Tongue (tissue), 2 donors: Measurements from ENCODE around the gene RIMBP3C. TPM values are rescaled to one million over a fixed set of nuclear protein-coding genes. Genes with fewer than 3 reads are reported as not detected.
"Not testable (repeated sequence)": the region's sequence is repeated elsewhere in the genome, so short reads cannot be mapped to it uniquely, and the experiment has no call there.

ENCODE experiments used
- DNase-seq: peaks from one replicate; pipeline ENCODE4 v3.0.0-alpha.2; 2015
- total RNA-seq: library from RNA; depleted of rRNA; stranded (reverse); fragments of >200 nt; gene quantifications from one replicate; pipeline ENCODE4 v1.2.3, GENCODE V29; 2014

Gene RIMBP3C, protein sequence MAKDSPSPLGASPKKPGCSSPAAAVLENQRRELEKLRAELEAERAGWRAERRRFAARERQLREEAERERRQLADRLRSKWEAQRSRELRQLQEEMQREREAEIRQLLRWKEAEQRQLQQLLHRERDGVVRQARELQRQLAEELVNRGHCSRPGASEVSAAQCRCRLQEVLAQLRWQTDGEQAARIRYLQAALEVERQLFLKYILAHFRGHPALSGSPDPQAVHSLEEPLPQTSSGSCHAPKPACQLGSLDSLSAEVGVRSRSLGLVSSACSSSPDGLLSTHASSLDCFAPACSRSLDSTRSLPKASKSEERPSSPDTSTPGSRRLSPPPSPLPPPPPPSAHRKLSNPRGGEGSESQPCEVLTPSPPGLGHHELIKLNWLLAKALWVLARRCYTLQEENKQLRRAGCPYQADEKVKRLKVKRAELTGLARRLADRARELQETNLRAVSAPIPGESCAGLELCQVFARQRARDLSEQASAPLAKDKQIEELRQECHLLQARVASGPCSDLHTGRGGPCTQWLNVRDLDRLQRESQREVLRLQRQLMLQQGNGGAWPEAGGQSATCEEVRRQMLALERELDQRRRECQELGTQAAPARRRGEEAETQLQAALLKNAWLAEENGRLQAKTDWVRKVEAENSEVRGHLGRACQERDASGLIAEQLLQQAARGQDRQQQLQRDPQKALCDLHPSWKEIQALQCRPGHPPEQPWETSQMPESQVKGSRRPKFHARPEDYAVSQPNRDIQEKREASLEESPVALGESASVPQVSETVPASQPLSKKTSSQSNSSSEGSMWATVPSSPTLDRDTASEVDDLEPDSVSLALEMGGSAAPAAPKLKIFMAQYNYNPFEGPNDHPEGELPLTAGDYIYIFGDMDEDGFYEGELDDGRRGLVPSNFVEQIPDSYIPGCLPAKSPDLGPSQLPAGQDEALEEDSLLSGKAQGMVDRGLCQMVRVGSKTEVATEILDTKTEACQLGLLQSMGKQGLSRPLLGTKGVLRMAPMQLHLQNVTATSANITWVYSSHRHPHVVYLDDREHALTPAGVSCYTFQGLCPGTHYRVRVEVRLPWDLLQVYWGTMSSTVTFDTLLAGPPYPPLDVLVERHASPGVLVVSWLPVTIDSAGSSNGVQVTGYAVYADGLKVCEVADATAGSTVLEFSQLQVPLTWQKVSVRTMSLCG (N-terminal part only)
- total RNA-seq, result not detected

DNA sequence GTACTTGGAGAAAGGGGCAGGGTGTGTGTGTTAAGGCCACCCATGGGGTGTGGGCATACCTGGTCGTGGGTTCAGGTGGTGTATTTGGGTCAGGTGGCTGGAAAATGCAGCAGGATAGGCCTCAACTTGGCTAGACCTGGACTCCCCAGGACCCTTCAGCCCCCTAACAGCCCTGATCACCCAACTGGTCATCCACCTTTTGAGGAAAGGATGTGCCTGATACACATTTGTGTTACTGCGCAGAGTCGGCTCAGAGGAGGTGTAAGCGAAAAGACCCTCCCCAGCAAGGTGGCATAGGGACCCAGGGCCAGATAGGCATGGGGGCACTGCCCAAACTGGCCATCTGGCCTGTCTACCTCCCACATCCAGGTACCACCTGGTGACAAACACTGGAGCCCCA, at the start of gene RIMBP3C:
RIMBP3C (minus strand) TSS at position 101 of the 400 bp plus-strand sequence. CDS start 485 bp downstream, outside the sequence.
- DNase-seq, result not testable (repeated sequence)

DNA sequence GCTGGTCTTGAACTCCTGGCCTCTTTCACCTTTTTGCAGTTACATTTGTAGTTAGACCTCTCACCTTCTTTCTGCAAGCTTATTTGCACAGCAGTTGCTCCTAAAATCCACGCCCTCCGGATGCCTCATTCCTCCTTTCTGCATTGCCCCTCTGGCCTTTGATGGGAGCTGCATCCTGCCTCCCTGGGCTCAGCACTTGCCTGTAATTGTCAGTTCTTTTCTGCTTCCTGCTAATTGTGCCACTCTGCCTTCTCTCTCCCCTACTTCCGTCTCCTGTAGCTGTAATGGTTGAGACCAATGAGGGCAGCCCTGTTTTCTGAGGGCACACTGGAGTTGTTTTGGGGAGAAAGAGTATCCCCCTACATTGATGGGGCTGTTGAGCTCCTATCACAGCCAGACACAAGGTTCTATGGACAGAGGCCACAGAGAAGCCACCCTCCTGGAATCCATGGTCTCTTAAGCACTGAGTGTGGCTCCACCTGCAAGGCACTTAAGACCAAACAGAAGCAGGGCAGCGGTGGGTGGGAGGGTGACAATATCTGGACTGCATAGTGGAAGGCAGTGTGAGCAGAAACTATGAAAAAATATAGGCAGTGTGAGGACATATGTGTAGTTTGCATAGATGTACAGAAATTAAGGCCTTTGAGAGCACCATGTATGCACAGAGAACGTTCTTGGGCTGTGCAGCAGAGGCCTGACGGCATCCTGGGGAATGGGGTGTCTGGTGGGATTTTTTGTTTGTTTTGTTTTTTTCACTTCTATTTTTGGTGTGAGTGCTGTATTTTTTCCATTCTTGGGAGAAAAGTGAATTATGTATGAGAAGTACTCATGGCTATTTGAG, 48.0 kb upstream of the RIMBP3C start:
- DNase-seq, result no peak

DNA sequence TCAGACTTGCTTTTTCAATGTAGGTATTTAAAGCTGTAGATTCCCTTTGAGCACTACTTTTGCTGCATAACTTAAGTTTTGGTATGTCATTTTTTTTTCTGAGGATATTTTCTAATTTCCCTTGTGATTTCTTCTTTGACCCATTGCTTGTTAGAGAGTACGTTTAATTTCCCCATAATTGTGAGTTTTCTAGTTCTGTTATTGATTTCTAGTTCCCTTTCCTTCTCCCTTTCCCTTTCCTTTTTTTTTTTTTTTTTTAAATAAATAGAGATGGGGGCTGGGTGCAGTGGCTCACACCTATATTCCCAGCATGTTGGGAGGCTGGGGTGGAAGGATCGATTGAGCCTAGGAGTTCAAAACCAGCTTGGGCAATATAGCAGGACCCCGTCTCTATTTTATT, 47.0 kb upstream of the RIMBP3C start:
- DNase-seq, result no peak

DNA sequence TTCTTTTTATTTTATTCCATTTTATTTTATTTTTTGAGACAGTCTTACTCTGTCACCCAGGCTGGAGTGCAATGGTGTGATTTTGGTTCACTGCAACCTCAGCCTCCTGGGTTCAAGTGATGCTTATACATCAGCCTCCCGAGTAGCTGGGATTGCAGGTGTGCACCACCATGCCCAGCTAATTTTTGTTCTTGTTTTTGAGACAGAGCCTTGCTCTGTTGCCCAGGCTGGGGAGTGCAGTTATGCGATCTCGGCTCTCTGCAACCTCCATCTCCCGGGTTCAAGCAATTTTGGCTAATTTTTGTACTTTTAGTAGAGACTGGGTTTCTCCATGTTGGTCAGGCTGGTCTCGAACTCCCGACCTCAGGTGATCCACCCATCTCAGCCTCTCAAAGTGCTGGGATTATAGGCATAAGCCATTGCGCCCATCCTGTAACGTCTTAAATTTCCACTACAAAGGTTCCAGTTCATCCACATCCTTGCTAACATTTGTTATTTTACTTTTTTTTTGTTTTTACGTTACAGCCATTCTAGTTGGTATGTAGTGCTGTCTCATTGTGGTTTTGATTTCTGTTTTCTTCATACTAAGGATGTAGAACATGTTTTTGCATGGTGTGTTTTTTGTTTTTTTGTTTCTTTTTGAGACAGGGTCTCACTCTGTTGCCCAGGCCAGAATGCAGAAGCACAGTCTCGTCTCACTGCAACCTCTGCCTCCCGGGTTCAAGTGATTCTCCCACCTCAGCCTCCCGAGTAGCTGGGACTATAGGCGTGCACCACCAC, 45.3 kb upstream of the RIMBP3C start:
- not testable (repeated sequence) for DNase-seq

DNA sequence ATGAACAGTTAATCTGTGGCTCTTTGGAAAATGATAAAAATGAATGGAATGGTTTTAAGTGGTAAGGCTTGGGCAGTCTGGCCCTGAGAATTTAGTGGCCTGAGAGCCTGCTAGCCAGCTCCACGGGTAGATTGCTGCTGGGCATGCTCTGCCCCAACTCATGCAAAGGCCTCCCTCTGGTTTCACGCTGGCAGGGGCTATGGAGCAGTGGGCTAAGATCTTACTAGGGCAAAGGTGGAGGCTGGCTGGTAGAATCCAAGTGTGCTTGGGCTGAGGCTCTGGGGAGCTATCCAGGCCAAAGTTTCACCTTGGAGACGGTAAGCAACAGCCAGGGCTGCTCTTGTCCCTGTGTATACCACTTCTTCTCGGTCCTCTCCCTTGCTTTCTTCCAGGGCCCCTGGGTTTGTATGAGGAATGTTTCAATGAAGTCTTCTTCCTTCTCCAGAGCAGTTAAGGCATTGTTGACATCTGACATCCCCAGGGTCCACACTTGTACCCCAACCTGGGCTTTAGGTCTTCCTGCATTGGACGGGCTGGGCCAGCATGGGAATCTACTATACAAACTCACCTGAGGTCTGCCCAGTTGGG, 43.7 kb upstream of the RIMBP3C start:
- no peak for DNase-seq

DNA sequence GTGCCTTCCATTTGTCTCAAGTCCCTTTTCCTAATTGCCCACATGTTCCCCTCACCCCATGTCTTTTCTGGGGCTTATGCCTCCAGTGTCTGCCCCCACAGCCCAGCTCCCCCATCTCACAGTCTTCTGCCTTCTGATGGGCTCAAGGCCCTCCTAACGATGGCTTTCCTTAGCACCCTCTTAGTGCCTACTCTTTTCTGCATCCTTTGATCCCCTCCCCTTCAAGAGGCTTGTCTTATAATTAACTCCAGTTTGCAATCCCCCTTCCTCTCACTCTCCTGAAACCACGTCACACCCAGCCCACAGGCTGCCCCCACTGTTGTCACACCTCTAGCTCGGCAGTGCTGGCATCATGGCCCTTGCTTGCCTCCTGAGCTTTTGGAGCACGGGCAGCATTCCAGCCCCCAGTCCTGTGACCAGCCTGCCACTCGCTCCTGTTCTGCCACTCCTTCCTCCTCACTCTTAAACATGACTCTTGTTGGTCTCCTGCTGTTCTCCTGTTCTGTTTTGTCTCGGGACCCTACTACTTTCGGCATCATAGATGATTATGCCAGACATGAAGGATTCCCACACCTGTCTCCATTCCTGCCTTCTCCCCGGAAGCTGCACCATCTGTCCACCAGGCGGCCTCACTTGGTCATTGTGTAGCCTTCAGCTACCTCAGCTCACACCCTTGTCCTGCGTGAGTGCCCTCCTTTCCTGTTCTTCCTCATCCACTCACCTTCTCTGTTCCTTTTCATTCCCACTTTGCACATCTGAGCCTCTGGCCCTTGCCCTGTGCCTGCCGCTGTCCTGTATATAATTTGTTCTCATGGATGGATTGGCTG, 42.4 kb upstream of the RIMBP3C start:
- no peak for DNase-seq

DNA sequence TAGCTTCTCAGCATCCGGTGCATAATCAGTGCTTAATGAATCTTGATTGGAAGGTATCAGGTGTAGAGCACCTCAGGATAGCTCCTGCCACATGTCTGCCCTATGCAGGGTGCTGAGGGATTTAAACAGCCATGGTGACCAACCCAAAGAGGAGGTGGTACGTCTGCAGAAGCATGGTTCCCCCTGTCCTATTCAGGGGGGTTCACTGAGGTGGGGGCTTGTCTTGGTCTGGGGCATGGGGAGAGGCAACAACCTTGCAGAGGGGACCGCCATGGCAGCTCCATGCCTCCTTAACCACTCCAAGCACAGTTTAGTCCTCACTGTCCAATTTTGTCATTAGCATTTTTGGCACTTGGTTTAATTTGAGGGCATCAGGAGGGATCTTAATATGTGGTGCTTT, 41.2 kb upstream of the RIMBP3C start:
- DNase-seq, result no peak

DNA sequence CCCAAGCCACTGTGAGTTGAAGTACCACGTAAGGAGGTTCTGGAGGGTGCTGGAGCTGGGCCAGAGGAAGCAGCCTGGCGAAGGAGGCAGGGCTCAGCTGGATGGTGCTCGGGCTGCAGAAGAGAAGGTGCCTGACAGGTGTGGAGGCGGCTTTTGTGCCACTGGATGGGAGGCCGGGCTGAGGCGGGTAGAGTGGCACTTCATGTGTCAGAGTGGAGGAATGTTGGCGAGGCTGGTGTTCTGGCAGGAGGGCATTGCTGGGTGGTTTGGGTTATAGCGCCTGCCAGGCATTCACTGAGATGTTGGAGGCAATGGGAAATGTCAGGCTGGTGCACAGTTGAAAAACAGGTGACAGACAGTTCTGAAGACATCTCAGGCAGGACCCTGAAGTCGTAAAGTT, 40.4 kb upstream of the RIMBP3C start:
- DNase-seq, result no peak

DNA sequence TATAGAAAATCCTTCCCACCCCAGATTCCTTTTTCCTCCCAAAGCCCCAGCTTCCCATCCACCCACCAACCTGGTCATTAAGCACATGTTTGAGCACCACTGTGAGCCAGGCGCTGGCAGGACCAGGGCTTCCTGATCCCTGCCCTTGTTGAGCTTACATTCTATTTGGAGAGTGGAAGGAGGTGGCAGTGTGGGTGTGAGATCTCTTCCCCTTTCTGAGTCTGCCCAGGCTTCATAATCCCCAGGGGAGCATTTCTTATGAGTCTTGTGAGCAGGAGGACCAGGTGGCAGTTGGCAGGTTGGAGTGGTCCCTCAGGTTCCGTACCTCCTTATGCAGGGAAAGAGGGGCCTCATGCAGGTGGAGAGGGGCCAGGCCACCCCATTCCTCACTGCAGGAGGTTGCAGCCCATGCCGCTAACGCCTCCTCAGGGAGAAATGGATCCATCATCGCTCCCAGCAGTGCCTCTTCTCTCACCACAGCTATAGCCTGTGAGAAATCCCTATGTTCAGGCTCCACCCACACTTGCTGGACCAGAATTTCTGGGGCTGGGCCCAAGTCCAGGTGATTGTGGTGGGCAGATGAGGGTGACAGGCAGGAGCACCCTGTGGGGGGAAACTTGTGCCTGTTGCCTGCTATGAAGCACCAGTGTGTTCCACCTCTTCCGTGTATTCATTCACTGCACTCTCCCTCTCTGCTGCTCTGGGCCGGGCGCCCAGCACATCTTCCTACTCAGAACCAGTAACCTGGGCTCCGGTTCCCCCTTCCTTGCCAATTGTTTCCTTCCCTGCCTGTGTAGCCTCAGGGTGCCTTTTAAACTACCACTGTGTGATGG, 39.8 kb upstream of the RIMBP3C start:
- DNase-seq, result no peak

DNA sequence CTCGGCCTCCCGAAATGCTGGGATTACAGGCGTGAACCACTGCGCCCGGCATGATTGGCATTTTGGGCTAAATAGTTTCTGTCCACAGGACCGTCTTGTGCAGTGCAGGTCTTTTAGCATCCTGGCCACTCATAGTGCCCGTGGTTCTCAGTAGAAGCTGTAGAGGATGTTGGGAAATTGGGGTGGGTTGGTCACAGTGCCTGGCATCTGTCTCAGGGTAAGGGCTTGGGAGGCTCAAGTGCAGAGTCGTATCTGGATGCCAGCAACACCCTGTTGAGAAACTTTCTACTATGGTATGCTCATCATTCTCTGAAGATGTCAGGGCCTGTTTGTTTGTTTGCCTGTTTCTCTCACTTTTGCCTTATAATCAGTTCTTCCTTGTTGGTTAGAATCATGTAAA, 38.1 kb upstream of the RIMBP3C start:
- no peak for DNase-seq

DNA sequence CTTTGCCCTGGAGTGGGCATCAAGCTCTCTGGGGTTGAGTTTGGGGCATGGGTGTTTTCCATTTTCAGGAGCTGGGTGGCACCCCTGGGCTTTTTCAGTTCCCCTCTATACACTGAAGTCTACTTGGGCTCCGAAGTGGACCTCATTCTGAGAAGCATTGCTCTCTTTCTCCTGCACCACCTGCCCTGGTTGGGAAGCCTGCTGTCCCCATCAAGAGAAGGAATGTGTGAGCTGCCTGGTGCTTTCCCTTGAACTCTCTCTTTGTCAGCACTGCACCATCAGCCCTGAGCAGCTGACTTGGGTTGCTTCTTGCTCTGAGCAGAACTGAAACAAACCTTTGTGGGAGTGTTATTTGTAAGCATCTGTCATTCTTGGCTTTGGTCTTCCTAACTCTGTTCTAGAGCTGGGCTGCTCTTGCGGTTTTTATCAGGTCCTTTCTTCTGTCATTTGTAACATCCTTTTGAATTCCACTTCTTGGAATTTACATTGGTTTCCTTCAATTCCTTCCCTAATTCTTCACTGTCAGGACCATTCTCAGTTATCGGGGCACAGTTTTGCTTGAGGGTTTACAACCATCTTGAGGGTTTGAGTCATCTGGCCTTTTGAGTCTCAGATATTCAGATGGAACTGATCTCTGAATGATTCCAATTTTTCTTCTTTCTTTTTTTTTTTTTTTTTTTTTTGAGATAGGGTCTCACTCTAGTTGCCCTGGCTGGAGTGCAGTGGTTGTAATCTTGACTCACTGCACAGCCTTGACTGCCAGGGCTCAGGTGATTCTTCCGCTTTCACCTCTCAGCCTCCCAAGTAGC, 36.7 kb upstream of the RIMBP3C start:
- peak; percentile 50 for DNase-seq

DNA sequence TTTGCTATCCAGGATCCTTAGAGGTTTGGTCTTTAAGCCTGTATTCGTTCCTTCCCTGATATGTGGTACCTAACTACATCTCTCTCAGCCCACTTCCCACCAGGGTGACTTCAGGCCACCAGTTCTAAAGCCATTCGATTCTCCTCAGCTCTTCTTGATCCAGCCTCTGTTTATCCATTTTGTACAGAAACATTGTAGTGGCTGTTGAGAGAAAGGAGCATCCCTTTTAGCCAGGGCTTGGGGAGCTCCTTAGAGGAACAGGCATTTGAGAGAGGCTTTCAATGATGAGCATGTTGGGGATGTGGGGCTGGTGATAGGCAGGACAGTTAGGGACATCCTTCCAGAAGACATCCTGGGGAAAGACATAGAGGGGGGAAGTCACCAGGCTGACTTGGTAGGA, 34.1 kb upstream of the RIMBP3C start:
- no peak for DNase-seq

DNA sequence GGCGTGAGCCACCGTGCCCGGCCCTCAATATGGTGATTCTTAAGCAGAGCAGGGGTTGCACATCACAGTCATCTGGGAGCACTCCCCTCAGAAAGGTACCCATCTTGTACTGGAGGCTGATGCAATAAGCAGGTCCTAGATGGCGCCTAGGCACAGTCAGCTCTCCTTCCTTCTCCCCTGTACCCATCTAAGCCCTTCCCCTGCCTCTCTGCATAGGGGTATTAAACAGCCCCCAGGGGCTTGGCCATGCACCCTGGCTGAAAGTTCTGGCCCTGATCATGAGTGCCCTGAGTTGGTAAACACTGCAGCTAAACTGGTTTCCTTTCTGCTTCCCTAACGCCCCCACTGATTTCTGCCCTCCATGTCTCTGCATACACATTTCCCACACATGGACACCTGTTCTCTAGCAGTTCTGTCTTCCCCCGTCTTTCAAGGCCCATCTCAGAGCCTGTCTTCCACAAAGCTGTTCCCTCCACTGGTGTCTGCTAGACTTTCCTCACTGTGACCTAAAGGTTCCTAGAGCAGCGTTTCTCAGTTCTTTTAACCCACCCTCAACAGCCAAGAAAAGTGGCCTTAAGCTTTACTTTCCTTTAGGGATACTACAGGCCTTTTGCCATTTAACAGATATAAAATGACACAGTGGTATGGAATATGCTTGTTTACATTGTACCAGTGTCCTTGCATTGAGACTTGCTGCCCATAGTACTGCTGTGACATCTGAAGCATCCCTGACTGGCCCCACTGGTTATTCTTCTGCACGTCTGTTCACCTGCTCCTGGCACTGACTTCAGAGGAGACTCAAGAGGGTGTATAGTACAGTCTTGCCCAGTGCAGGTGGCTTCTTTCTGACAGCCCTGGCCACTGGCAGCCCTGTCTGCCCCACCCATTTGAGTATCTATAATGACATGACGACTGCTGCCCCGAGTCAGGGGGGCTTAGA, 31.8 kb upstream of the RIMBP3C start:
- no peak for DNase-seq

DNA sequence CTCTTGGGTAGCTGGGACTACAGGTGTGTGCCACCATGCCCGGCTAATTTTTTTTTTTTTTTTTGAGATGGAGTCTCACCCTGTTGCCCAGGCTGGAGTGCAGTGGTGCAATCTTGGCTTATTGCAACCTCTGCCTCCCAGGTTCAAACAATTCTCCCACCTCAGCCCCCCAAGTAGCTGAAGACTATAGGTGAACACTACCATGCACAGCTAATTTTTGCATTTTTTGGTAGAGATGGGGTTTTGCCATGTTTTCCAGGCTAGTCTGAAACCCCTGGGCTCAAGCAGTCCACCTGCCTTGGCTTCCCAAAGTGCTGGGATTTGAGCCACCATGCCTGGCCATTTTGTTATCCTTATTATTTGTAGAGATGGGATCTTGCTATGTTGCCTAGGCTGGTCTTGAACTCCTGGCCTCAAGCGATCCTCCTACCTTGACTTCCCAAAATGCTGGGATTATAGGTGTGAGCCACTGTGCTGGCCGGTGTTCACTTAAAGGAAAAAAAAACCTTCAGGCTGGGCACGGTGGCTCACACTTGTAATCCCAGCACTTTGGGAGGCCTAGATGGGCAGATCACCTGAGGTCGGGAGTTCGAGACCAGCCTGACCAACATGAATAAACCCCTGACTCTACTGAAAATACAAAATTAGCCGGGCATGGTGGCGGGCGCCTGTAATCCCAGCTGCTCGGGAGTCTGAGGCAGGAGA, 29.9 kb upstream of the RIMBP3C start:
- not testable (repeated sequence) for DNase-seq

DNA sequence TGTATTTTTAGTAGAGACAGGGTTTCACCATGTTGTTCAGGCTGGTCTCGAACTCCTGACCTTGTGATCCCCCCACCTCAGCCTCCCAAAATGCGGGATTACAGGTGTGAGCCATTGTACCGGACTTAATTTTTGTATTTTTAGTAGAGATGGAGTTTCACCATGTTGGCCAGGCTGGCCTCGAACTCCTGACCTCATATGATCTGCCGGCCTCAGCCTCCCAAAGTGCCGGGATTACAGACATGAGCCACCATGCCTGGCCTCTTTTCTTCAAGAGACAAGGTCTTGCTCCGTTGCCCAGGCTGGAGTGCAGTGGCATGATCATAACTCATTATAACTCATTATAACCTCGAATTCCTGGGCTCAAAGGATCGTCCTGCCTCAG, 29.4 kb upstream of the RIMBP3C start:
- not testable (repeated sequence) for DNase-seq

DNA sequence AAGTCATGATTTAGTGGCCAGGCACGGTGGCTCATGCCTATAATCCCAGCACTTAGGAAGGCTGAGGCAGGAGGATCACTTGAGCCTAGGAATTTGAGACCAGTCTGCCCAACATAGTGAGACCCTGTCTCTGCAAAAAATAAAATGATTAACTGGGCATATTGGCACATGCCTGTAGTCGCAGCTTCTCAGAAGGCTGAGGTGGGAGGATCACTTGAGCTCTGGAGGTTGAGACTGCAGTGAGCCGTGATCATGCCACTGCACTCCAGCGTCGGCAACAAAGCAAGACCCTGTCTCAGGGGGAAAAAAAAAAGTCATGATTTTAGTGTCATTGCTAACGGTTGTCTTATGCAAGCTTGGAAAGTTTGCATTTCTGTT, 28.2 kb upstream of the RIMBP3C start:
- no peak for DNase-seq
